GM23338 (cell line): Measurements from ENCODE around the gene FAM209A. TPM values are rescaled to one million over a fixed set of nuclear protein-coding genes. Genes with fewer than 3 reads are reported as not detected.

Source experiments
- ATAC-seq: fragments of 200-7000 bp; cut with Tn5 transposase; 3 replicates; pipeline ENCODE4 v1.9.1; 2020
- DNase-seq: peaks from one replicate; pipeline ENCODE4 v3.0.0-alpha.2; 2015; ENCODE audit warnings: low spot score
- H2AFZ ChIP-seq: fragments of 200-600 bp; sonication (generic); 2 replicates; pipeline ENCODE4 v1.8.0; 2016; ENCODE audit warnings: antibody characterized with exemption, mild to moderate bottlenecking, moderate library complexity
- H3F3A ChIP-seq: fragments of 200-600 bp; sonication (generic); replicated peaks from 2 replicates; pipeline ENCODE4 v1.8.0; 2017; ENCODE audit warnings: antibody characterized with exemption, mixed run types, low read depth
- H3K27ac ChIP-seq: fragments of 200-600 bp; sonication (generic); 2 replicates; pipeline ENCODE4 v1.6.1; 2016; ENCODE audit warnings: low read depth
- H3K27me3 ChIP-seq: fragments of 200-600 bp; sonication (generic); 2 replicates; pipeline ENCODE4 v1.8.0; 2016; ENCODE audit warnings: mild to moderate bottlenecking, mixed run types, moderate library complexity; ENCODE audit not compliant: insufficient read depth
- H3K36me3 ChIP-seq: fragments of 200-600 bp; sonication (generic); 2 replicates; pipeline ENCODE4 v1.8.0; 2016; ENCODE audit warnings: mild to moderate bottlenecking; ENCODE audit not compliant: insufficient read depth
- H3K4me1 ChIP-seq: fragments of 200-600 bp; sonication (generic); 2 replicates; pipeline ENCODE4 v1.8.0; 2016; ENCODE audit warnings: mild to moderate bottlenecking, moderate library complexity; ENCODE audit not compliant: insufficient read depth
- H3K4me2 ChIP-seq: fragments of 200-600 bp; sonication (generic); 2 replicates; pipeline ENCODE4 v1.7.1; 2017; ENCODE audit warnings: mixed run types
- H3K4me3 ChIP-seq: fragments of 200-600 bp; sonication (generic); 2 replicates; pipeline ENCODE4 v1.6.1; 2016; ENCODE audit warnings: mixed run types
- H3K79me2 ChIP-seq: fragments of 200-600 bp; sonication (generic); replicated peaks from 2 replicates; pipeline ENCODE4 v1.8.0; 2017; ENCODE audit warnings: mild to moderate bottlenecking; ENCODE audit not compliant: insufficient read depth
- H3K9me2 ChIP-seq: fragments of 200-600 bp; sonication (generic); 2 replicates; pipeline ENCODE4 v1.8.0; 2017; ENCODE audit not compliant: insufficient read depth
- H4K20me1 ChIP-seq: fragments of 200-600 bp; sonication (generic); replicated peaks from 2 replicates; pipeline ENCODE4 v1.8.0; 2017; ENCODE audit warnings: mild to moderate bottlenecking; ENCODE audit not compliant: insufficient read depth
- H3K27ac Mint-ChIP-seq: 2 replicates; pipeline ENCODE4 v1.8.0; 2020; ENCODE audit warnings: inconsistent platforms, mild to moderate bottlenecking, moderate library complexity, mixed read lengths
- H3K27me3 Mint-ChIP-seq: 3 replicates; pipeline ENCODE4 v1.8.0; 2022; ENCODE audit warnings: low read depth, mild to moderate bottlenecking, moderate library complexity, mixed read lengths, inconsistent platforms; ENCODE audit not compliant: insufficient read depth, poor library complexity
- H3K36me3 Mint-ChIP-seq: 3 replicates; pipeline ENCODE4 v1.8.0; 2021; ENCODE audit warnings: low read depth, mild to moderate bottlenecking, inconsistent platforms, moderate library complexity, mixed read lengths
- H3K4me1 Mint-ChIP-seq: 3 replicates; pipeline ENCODE4 v1.8.0; 2020; ENCODE audit warnings: mild to moderate bottlenecking, inconsistent platforms, mixed read lengths
- H3K4me3 Mint-ChIP-seq: 3 replicates; pipeline ENCODE4 v1.8.0; 2021; ENCODE audit warnings: moderate library complexity, mild to moderate bottlenecking, inconsistent platforms, mixed read lengths
- H3K9me3 Mint-ChIP-seq: 3 replicates; pipeline ENCODE4 v1.8.0; 2020; ENCODE audit warnings: moderate library complexity, mild to moderate bottlenecking, inconsistent platforms, mixed read lengths
- CREB1 ChIP-seq: fragments of 250-450 bp; sonication (Bioruptor Pico); IDR thresholded peaks from 2 replicates; pipeline ENCODE4 v1.5.0; 2020; ENCODE audit warnings: low read depth, mild to moderate bottlenecking, moderate library complexity
- EZH2 ChIP-seq: fragments of 200-600 bp; sonication (generic); IDR thresholded peaks from one replicate; pipeline ENCODE4 v1.8.0; 2017; ENCODE audit warnings: antibody characterized with exemption, mild to moderate bottlenecking, low read depth; ENCODE audit not compliant: unreplicated experiment
- EZH2phosphoT487 ChIP-seq: fragments of 200-600 bp; sonication (generic); IDR thresholded peaks from one replicate; pipeline ENCODE4 v1.8.1; 2018; ENCODE audit warnings: antibody characterized with exemption; ENCODE audit not compliant: unreplicated experiment
- POLR2AphosphoS5 ChIP-seq: IDR thresholded peaks from 2 replicates; pipeline ENCODE4 v1.6.1; 2016; ENCODE audit warnings: antibody characterized with exemption, low read depth
- polyA plus RNA-seq: library from polyadenylated mRNA; unstranded; fragments of >200 nt; fragmentation: Nextera tagmentation; extraction: Ambion mirVana; gene quantifications from 2 replicates; pipeline ENCODE4 v1.2.1, GENCODE V29; 2016
- total RNA-seq: library from RNA; depleted of rRNA; stranded (reverse); fragments of >200 nt; shearing (Covaris generic); gene quantifications from 2 replicates; pipeline ENCODE4 v1.2.3, GENCODE V29; 2014
- TF ChIP-seq, protein P1 (sequence below): fragments of 250-450 bp; sonication (Bioruptor Pico); IDR thresholded peaks from 2 replicates; pipeline ENCODE4 v1.5.0; 2020; ENCODE audit warnings: mild to moderate bottlenecking, moderate library complexity
- TF ChIP-seq, protein P2 (sequence below), 2 experiments: fragments of 200-600 bp in 1 of 2; sonication (generic) in 1 of 2; conservative IDR thresholded peaks; 2 replicates each; pipeline versions ENCODE4 v1.5.1 to v1.6.1; 2016 to 2017; ENCODE audit warnings: antibody characterized with exemption in 2 of 2, low read depth in 2 of 2, mild to moderate bottlenecking in 2 of 2, moderate library complexity in 1 of 2
- TF ChIP-seq, protein P3 (sequence below): IDR thresholded peaks from one replicate; pipeline ENCODE4 v1.6.1; 2018; ENCODE audit warnings: antibody characterized with exemption; ENCODE audit not compliant: unreplicated experiment
- TF ChIP-seq, protein P4 (sequence below): IDR thresholded peaks from 2 replicates; pipeline ENCODE4 v1.6.1; 2016; ENCODE audit warnings: antibody characterized with exemption

The FAM209A gene
- total and polyA plus RNA-seq, 2 experiments from 2014 or later = not detected

DNA sequence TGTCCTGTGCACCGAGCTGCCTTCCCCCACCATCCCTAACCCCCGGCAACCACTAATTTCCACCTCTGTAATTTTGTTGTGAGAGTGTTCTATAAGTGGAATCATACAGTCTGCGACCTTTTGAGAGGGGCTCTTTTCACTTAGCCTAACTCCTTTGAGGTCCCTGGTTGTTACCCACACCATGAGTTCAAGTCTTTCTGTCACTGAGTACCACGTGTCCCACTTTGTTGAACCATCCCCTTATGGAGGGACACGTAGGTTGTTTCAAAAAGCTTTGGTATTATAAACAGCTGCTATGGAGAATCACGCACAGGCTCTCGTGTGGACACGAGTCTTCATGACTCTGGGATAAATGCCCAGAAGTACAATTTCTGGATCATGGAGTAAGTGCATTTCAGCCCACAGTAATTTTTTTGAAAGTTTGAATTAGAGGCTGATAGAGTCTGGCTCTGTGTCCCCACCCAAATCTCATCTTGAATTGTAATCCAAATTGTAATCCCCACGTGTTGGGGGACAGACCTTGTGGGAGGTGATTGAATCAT is 18.0 kb downstream of the FAM209A start (continued):
- TF ChIP-seq, protein P1, sequence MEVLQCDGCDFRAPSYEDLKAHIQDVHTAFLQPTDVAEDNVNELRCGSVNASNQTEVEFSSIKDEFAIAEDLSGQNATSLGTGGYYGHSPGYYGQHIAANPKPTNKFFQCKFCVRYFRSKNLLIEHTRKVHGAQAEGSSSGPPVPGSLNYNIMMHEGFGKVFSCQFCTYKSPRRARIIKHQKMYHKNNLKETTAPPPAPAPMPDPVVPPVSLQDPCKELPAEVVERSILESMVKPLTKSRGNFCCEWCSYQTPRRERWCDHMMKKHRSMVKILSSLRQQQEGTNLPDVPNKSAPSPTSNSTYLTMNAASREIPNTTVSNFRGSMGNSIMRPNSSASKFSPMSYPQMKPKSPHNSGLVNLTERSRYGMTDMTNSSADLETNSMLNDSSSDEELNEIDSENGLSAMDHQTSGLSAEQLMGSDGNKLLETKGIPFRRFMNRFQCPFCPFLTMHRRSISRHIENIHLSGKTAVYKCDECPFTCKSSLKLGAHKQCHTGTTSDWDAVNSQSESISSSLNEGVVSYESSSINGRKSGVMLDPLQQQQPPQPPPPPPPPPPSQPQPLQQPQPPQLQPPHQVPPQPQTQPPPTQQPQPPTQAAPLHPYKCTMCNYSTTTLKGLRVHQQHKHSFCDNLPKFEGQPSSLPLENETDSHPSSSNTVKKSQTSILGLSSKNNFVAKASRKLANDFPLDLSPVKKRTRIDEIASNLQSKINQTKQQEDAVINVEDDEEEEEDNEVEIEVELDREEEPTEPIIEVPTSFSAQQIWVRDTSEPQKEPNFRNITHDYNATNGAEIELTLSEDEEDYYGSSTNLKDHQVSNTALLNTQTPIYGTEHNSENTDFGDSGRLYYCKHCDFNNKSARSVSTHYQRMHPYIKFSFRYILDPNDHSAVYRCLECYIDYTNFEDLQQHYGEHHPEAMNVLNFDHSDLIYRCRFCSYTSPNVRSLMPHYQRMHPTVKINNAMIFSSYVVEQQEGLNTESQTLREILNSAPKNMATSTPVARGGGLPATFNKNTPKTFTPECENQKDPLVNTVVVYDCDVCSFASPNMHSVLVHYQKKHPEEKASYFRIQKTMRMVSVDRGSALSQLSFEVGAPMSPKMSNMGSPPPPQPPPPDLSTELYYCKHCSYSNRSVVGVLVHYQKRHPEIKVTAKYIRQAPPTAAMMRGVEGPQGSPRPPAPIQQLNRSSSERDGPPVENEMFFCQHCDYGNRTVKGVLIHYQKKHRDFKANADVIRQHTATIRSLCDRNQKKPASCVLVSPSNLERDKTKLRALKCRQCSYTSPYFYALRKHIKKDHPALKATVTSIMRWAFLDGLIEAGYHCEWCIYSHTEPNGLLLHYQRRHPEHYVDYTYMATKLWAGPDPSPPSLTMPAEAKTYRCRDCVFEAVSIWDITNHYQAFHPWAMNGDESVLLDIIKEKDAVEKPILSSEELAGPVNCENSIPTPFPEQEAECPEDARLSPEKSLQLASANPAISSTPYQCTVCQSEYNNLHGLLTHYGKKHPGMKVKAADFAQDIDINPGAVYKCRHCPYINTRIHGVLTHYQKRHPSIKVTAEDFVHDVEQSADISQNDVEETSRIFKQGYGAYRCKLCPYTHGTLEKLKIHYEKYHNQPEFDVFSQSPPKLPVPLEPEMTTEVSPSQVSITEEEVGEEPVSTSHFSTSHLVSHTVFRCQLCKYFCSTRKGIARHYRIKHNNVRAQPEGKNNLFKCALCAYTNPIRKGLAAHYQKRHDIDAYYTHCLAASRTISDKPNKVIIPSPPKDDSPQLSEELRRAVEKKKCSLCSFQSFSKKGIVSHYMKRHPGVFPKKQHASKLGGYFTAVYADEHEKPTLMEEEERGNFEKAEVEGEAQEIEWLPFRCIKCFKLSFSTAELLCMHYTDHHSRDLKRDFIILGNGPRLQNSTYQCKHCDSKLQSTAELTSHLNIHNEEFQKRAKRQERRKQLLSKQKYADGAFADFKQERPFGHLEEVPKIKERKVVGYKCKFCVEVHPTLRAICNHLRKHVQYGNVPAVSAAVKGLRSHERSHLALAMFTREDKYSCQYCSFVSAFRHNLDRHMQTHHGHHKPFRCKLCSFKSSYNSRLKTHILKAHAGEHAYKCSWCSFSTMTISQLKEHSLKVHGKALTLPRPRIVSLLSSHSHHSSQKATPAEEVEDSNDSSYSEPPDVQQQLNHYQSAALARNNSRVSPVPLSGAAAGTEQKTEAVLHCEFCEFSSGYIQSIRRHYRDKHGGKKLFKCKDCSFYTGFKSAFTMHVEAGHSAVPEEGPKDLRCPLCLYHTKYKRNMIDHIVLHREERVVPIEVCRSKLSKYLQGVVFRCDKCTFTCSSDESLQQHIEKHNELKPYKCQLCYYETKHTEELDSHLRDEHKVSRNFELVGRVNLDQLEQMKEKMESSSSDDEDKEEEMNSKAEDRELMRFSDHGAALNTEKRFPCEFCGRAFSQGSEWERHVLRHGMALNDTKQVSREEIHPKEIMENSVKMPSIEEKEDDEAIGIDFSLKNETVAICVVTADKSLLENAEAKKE (CRISPR knock-in tag) = no peak

DNA sequence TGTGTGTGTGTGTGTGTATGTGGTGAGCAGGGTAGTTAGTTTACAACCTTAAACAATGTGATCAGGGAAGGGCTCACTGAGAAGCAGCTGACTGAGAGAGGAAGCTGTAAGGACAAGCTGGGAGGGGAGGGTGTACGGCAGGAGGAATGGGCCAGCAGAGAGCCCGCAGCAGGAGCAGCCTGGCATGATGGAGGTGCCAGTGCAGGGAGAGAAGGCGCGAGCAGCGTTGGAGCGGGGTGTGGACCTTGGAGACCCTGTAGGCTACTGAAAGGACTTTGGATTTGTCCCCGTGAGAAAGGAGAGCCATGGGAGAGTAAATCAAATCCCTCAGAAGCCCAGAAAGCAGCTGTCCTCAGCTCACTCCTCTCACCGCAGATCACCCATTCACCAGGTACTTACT is 27.0 kb downstream of the FAM209A start:
- Histone ChIP-seq H3K27ac (no peak overlapping the region), H3K79me2 (no peaks in the 10 kb centered on the region), H3K9me2 (no peaks in the 10 kb centered on the region), H3K4me3 (no peak overlapping the region), H3K4me2 (no peak overlapping the region), H3F3A (no peaks in the 10 kb centered on the region), H2AFZ (no peak overlapping the region), H3K4me1 (no peaks in the 10 kb centered on the region), H3K27me3 (no peaks in the 10 kb centered on the region), H3K36me3 (no peaks in the 10 kb centered on the region), H4K20me1 (no peaks in the 10 kb centered on the region)
- DNase-seq = no peak
- H3K27me3 Mint-ChIP-seq = peaks cover 6% of the 10 kb centered on the region
- H3K4me1 Mint-ChIP-seq = peaks cover 6% of the 10 kb centered on the region
- no peak for ATAC-seq
- no peaks in the 10 kb centered on the region for H3K36me3 Mint-ChIP-seq
- TF ChIP-seq, protein P2, sequence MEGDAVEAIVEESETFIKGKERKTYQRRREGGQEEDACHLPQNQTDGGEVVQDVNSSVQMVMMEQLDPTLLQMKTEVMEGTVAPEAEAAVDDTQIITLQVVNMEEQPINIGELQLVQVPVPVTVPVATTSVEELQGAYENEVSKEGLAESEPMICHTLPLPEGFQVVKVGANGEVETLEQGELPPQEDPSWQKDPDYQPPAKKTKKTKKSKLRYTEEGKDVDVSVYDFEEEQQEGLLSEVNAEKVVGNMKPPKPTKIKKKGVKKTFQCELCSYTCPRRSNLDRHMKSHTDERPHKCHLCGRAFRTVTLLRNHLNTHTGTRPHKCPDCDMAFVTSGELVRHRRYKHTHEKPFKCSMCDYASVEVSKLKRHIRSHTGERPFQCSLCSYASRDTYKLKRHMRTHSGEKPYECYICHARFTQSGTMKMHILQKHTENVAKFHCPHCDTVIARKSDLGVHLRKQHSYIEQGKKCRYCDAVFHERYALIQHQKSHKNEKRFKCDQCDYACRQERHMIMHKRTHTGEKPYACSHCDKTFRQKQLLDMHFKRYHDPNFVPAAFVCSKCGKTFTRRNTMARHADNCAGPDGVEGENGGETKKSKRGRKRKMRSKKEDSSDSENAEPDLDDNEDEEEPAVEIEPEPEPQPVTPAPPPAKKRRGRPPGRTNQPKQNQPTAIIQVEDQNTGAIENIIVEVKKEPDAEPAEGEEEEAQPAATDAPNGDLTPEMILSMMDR (conservative IDR thresholded peaks at IDR 0.05; ENCODE audit: low read depth in 2 of 2) = no peak
- TF ChIP-seq POLR2AphosphoS5 (no peak), CREB1 (no peak), EZH2 (no peak), EZH2phosphoT487 (no peak)
- TF ChIP-seq, protein P3, sequence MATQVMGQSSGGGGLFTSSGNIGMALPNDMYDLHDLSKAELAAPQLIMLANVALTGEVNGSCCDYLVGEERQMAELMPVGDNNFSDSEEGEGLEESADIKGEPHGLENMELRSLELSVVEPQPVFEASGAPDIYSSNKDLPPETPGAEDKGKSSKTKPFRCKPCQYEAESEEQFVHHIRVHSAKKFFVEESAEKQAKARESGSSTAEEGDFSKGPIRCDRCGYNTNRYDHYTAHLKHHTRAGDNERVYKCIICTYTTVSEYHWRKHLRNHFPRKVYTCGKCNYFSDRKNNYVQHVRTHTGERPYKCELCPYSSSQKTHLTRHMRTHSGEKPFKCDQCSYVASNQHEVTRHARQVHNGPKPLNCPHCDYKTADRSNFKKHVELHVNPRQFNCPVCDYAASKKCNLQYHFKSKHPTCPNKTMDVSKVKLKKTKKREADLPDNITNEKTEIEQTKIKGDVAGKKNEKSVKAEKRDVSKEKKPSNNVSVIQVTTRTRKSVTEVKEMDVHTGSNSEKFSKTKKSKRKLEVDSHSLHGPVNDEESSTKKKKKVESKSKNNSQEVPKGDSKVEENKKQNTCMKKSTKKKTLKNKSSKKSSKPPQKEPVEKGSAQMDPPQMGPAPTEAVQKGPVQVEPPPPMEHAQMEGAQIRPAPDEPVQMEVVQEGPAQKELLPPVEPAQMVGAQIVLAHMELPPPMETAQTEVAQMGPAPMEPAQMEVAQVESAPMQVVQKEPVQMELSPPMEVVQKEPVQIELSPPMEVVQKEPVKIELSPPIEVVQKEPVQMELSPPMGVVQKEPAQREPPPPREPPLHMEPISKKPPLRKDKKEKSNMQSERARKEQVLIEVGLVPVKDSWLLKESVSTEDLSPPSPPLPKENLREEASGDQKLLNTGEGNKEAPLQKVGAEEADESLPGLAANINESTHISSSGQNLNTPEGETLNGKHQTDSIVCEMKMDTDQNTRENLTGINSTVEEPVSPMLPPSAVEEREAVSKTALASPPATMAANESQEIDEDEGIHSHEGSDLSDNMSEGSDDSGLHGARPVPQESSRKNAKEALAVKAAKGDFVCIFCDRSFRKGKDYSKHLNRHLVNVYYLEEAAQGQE = no peak
- TF ChIP-seq, protein P4, sequence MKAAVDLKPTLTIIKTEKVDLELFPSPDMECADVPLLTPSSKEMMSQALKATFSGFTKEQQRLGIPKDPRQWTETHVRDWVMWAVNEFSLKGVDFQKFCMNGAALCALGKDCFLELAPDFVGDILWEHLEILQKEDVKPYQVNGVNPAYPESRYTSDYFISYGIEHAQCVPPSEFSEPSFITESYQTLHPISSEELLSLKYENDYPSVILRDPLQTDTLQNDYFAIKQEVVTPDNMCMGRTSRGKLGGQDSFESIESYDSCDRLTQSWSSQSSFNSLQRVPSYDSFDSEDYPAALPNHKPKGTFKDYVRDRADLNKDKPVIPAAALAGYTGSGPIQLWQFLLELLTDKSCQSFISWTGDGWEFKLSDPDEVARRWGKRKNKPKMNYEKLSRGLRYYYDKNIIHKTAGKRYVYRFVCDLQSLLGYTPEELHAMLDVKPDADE = no peak
- no peak overlapping the region for H3K27ac Mint-ChIP-seq
- peaks cover 8% of the 10 kb centered on the region for H3K9me3 Mint-ChIP-seq
- no peak overlapping the region for H3K4me3 Mint-ChIP-seq
